OCI-LY7 (cell line): ENCODE measurements around the gene MIGA1. TPM values are rescaled to one million over a fixed set of nuclear protein-coding genes. Genes with fewer than 3 reads are reported as not detected.

ENCODE experiments used
- BruUV-seq: library from RNA; stranded (reverse); fragments of 400-500 nt; replicated peaks from 2 replicates; lab custom pipeline; 2021; lab: Mats Ljungman, UMichigan
- CTCF ChIA-PET: fragments of 300-600 bp; sonication (Branson Sonifier 250); formaldehyde crosslinking; loops from one replicate; lab custom pipeline; 2022; ENCODE audit warnings: antibody characterized with exemption; ENCODE audit not compliant: unreplicated experiment; lab: Charles Lee
- POLR2A ChIA-PET: fragments of 300-600 bp; sonication (Branson Sonifier 250); formaldehyde crosslinking; loops from one replicate; lab custom pipeline; 2022; ENCODE audit warnings: antibody characterized with exemption; lab: Charles Lee
- DNase-seq: peaks from one replicate; pipeline ENCODE4 v3.0.0-alpha.2; 2015; ENCODE audit warnings: low spot score
- H2AFZ ChIP-seq: fragments of 200-600 bp; sonication (generic), shearing (Covaris generic); 2 replicates; pipeline ENCODE4 v1.6.1; 2014; ENCODE audit warnings: mild to moderate bottlenecking, antibody characterized with exemption, low read length, moderate library complexity
- H3K27ac ChIP-seq: fragments of 200-600 bp; sonication (generic); 2 replicates; pipeline ENCODE4 v1.5.1; 2014; ENCODE audit warnings: mixed run types, low read depth, mild to moderate bottlenecking, moderate library complexity, low read length, inconsistent platforms; ENCODE audit not compliant: poor library complexity, severe bottlenecking
- H3K36me3 ChIP-seq: fragments of 200-600 bp; sonication (generic); 2 replicates; pipeline ENCODE4 v1.6.1; 2014; ENCODE audit warnings: mild to moderate bottlenecking, antibody characterized with exemption, low read length, moderate library complexity, mixed read lengths; ENCODE audit not compliant: insufficient read depth
- H3K4me1 ChIP-seq: fragments of 200-600 bp; sonication (generic); 2 replicates; pipeline ENCODE4 v1.5.1; 2014; ENCODE audit warnings: mild to moderate bottlenecking, low read length; ENCODE audit not compliant: insufficient read depth, poor library complexity, severe bottlenecking
- H3K4me2 ChIP-seq: fragments of 200-600 bp; sonication (generic); 2 replicates; pipeline ENCODE4 v1.6.1; 2014; ENCODE audit warnings: mild to moderate bottlenecking, low read length
- H3K4me3 ChIP-seq: fragments of 200-600 bp; sonication (generic); 2 replicates; pipeline ENCODE4 v1.5.1; 2014; ENCODE audit warnings: mild to moderate bottlenecking, low read depth, low read length; ENCODE audit not compliant: poor library complexity, severe bottlenecking
- H3K79me2 ChIP-seq: fragments of 200-600 bp; sonication (generic); 2 replicates; pipeline ENCODE4 v1.6.1; 2016; ENCODE audit warnings: low read depth, mild to moderate bottlenecking, low read length, moderate library complexity, mixed read lengths; ENCODE audit not compliant: insufficient read depth
- H3K9me2 ChIP-seq: fragments of 200-600 bp; sonication (generic); 2 replicates; pipeline ENCODE4 v1.6.1; 2016; ENCODE audit warnings: mild to moderate bottlenecking, low read length, mixed read lengths; ENCODE audit not compliant: insufficient read depth
- H3K9me3 ChIP-seq: fragments of 200-600 bp; sonication (generic); 2 replicates; pipeline ENCODE4 v1.6.1; 2014; ENCODE audit warnings: mild to moderate bottlenecking, mixed run types, low read length, mixed read lengths
- H4K20me1 ChIP-seq: fragments of 200-600 bp; sonication (generic); 2 replicates; pipeline ENCODE4 v1.6.1; 2014; ENCODE audit warnings: mild to moderate bottlenecking, antibody characterized with exemption, low read length, moderate library complexity, mixed read lengths; ENCODE audit not compliant: insufficient read depth
- EZH2phosphoT487 ChIP-seq: fragments of 200-600 bp; sonication (generic); IDR thresholded peaks from 2 replicates; pipeline ENCODE4 v1.6.1; 2018; ENCODE audit warnings: low read depth, borderline replicate concordance, mild to moderate bottlenecking, mixed run types, antibody characterized with exemption, low read length, moderate library complexity, mixed read lengths
- intact Hi-C: fragments of 100-400 bp; cut with micrococcal nuclease; formaldehyde crosslinking; loops from one replicate; pipeline ENCODE4 v1.10.0; 2022; ENCODE audit not compliant: unreplicated experiment
- total RNA-seq, 2 experiments: library from RNA; depleted of rRNA in 1 of 2; stranded (reverse); fragments of >200 nt in 1 of 2; shearing (Covaris generic) in 1 of 2; gene quantifications; 2 replicates each; pipeline ENCODE4 v1.2.3, GENCODE V29; 2014 to 2022
- TF ChIP-seq, protein P1 (sequence below): fragments of 200-600 bp; sonication (generic); conservative IDR thresholded peaks from 2 replicates; pipeline ENCODE4 v1.5.1; 2014; ENCODE audit warnings: mild to moderate bottlenecking, antibody characterized with exemption, low read length, moderate library complexity, mixed read lengths

MIGA1 gene
- total RNA-seq, 2 experiments from 2014 or later = 5.1 to 8.4 TPM

- Histone ChIP-seq H3K4me3 (no peak overlapping the region), H3K4me1 (peaks cover 22% of the 10 kb centered on the region), H3K4me2 (no peak overlapping the region), H4K20me1 (no peaks in the 10 kb centered on the region), H3K36me3 (no peaks in the 10 kb centered on the region), H3K27ac (no peak overlapping the region), H3K9me3 (no peaks in the 10 kb centered on the region), H2AFZ (no peak overlapping the region), H3K9me2 (no peaks in the 10 kb centered on the region), H3K79me2 (no peaks in the 10 kb centered on the region)
- no TSS peak for BruUV-seq
- intact Hi-C loops = no loop called here
- ChIA-PET CTCF (no interaction called here), POLR2A (interaction anchor here (0.8 kb wide), 1 partner anchor 10 kb away, joined by 3 read pairs; no protein-coding TSS in a partner anchor)
- DNase-seq = no peak
- TF ChIP-seq, protein P1, sequence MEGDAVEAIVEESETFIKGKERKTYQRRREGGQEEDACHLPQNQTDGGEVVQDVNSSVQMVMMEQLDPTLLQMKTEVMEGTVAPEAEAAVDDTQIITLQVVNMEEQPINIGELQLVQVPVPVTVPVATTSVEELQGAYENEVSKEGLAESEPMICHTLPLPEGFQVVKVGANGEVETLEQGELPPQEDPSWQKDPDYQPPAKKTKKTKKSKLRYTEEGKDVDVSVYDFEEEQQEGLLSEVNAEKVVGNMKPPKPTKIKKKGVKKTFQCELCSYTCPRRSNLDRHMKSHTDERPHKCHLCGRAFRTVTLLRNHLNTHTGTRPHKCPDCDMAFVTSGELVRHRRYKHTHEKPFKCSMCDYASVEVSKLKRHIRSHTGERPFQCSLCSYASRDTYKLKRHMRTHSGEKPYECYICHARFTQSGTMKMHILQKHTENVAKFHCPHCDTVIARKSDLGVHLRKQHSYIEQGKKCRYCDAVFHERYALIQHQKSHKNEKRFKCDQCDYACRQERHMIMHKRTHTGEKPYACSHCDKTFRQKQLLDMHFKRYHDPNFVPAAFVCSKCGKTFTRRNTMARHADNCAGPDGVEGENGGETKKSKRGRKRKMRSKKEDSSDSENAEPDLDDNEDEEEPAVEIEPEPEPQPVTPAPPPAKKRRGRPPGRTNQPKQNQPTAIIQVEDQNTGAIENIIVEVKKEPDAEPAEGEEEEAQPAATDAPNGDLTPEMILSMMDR = no peak
- no peak for TF ChIP-seq EZH2phosphoT487
Measured at GRCh38 chr1:77830946-77831345, 51.5 kb downstream of the MIGA1 start.

DNA sequence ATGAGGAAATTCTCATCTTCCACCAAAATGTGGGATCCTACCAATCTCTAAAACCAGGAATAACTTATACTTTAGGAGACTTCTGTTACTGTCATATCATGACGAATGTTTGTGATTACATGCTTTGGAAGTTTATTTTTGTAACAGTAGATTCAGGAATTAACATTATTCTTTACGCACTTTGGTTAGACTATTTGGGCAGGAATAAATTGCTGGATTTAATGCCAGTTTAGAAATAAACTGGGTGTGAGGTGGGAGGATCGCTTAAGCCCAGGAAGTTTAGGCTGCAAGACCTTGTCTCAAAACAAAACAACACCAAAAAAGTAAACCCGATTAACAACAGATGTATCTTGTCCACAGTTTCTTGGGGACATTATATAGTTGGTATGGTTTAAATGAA is 52.1 kb downstream of the MIGA1 start:
- POLR2A ChIA-PET = interaction anchor here (1.0 kb wide), 1 partner anchor 16 kb away, joined by 3 read pairs; no protein-coding TSS in a partner anchor
- BruUV-seq = no TSS peak
- intact Hi-C loops = no loop called here

More for the DNA sequence above, 52.1 kb downstream of the MIGA1 start:
- no peaks in the 10 kb centered on the region for H4K20me1 ChIP-seq
- peaks cover 15% of the 10 kb centered on the region for H3K4me1 ChIP-seq
- DNase-seq = no peak
- H3K79me2 ChIP-seq = no peaks in the 10 kb centered on the region
- H3K4me3 ChIP-seq = no peak overlapping the region
- TF ChIP-seq EZH2phosphoT487 = no peak
- TF ChIP-seq, protein P1 = no peak
- no peaks in the 10 kb centered on the region for H3K9me2 ChIP-seq
- H3K4me2 ChIP-seq = no peak overlapping the region
- no peaks in the 10 kb centered on the region for H3K9me3 ChIP-seq
- no peak overlapping the region for H3K27ac ChIP-seq
- no peaks in the 10 kb centered on the region for H3K36me3 ChIP-seq
- CTCF ChIA-PET = no interaction called here
- H2AFZ ChIP-seq = no peak overlapping the region
